Fibroblast of pulmonary artery (primary cell): ENCODE data around the gene STX18.

Experiments used
- DNase-seq: peaks from one replicate; pipeline ENCODE4 v3.0.0-alpha.2; 2010; ENCODE audit warnings: low read depth
- H3K4me3 ChIP-seq: replicated peaks from 2 replicates; pipeline ENCODE4 v1.5.1; 2011; ENCODE audit warnings: low read depth, mild to moderate bottlenecking, control low read depth, low read length, moderate library complexity
- CTCF ChIP-seq: IDR thresholded peaks from 2 replicates; pipeline ENCODE4 v1.5.1; 2011; ENCODE audit warnings: mild to moderate bottlenecking, control low read depth, low read length, inconsistent platforms; ENCODE audit errors: missing control alignments

Gene STX18

DNA sequence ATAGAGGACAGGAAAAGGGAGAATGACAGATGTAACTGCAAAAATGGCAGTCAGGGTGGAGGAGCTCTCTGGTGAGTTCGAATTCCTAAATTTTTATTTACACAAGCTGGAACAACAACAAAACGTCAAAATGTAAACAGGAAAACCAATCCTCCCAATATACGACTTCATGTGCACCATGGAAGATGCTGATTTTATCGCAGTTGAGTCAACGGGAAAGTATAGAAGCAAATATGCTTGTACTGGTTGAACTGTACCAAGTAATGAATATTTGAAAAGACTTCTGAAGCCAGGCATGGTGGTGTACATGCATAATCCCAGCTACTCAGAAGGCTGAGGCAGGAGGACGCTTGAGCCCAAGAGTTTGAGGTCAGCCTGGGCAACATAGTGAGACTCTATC, 15.4 kb downstream of the STX18 start:
- H3K4me3 ChIP-seq, result no peak overlapping the region
- TF ChIP-seq CTCF, result no peak
- no peak for DNase-seq

- no peak for DNase-seq
- H3K4me3 ChIP-seq, result no peak overlapping the region
- TF ChIP-seq CTCF, result no peak
These were observed 17.5 kb downstream of the STX18 start for GRCh38 chr4:4524364-4524763.

GRCh38 chr4:4521731-4522130, 20.1 kb downstream of the STX18 start:
- no peak overlapping the region for H3K4me3 ChIP-seq
- no peak for TF ChIP-seq CTCF
- DNase-seq, result no peak

GRCh38 chr4:4521136-4521535, 20.7 kb downstream of the STX18 start:
- no peak for DNase-seq
- TF ChIP-seq CTCF, result no peak
- H3K4me3 ChIP-seq, result no peak overlapping the region

DNA sequence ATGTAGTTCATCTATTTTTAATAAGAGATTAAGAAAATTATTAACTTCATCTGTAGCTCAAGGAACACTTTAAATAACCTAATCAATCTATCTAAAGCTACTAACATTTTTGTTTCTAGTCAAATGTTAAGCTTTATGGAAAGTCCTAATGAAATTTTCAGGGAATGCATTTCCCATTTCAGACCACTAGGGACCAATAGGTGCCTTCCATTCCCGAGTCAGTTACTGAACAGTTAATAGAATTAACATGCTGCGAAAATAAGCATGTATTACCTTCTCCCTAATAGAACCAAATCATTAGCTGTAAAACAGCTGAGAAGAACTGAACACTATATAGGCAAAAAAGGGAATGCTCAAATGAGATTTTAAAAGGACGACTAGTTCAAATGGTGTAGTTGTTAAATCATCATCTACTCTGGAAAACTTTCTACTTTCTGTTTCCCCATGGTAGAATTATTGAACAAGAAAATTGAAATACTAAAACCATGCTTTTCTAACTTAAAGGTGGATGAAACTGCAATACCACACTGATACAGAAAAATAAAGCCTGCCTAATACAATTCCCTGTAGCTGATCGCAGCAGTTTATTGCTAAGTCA, 22.5 kb downstream of the STX18 start:
- TF ChIP-seq CTCF, result peak; percentile 77
- DNase-seq, result peak; percentile 35
- peak overlapping the region; percentile 16 for H3K4me3 ChIP-seq

- no peak overlapping the region for H3K4me3 ChIP-seq
- no peak for TF ChIP-seq CTCF
- DNase-seq, result no peak
These were observed 23.1 kb downstream of the STX18 start for GRCh38 chr4:4518747-4519146.

- H3K4me3 ChIP-seq, result no peak overlapping the region
- no peak for TF ChIP-seq CTCF
- DNase-seq, result no peak
These were observed 27.1 kb downstream of the STX18 start for GRCh38 chr4:4514786-4515185.
